CD4-positive, alpha-beta memory T cell (primary cell): ENCODE measurements around the gene NAA15. TPM values are rescaled to one million over a fixed set of nuclear protein-coding genes. Genes with fewer than 3 reads are reported as not detected.
"Not testable (repeated sequence)": the region's sequence is repeated elsewhere in the genome, so short reads cannot be mapped to it uniquely, and the experiment has no call there.

ENCODE experiments used
- CTCF ChIA-PET: fragments of 350-600 bp; sonication (Branson Sonifier 250); formaldehyde crosslinking; loops from one replicate; lab custom pipeline; 2021; ENCODE audit warnings: inconsistent platforms; ENCODE audit not compliant: partially characterized antibody; lab: Charles Lee
- POLR2A ChIA-PET: fragments of 350-600 bp; sonication (Branson Sonifier 250); formaldehyde crosslinking; loops from one replicate; lab custom pipeline; 2021; ENCODE audit not compliant: partially characterized antibody; lab: Charles Lee
- DNase-seq, 5 donors: peaks; one replicate each; pipeline versions ENCODE4 v3.0.0 to v3.0.0-alpha.2; 2020 to 2022; ENCODE audit warnings: mixed read lengths in 1 of 5
- H3K27ac ChIP-seq: one replicate; pipeline ENCODE4 v1.7.0; 2013; ENCODE audit warnings: low read depth, low read length
- H3K27me3 ChIP-seq: 2 replicates; pipeline ENCODE4 v1.7.0; 2013; ENCODE audit warnings: mild to moderate bottlenecking, low read length, moderate library complexity; ENCODE audit not compliant: insufficient read depth
- H3K36me3 ChIP-seq: 2 replicates; pipeline ENCODE4 v1.7.0; 2013; ENCODE audit warnings: mild to moderate bottlenecking, low read length, moderate library complexity; ENCODE audit not compliant: insufficient read depth
- H3K4me1 ChIP-seq: 2 replicates; pipeline ENCODE4 v1.7.0; 2013; ENCODE audit warnings: mild to moderate bottlenecking, low read length, moderate library complexity; ENCODE audit not compliant: insufficient read depth
- H3K4me3 ChIP-seq, 2 donors: one replicate each; pipeline ENCODE4 v1.7.0; 2013; ENCODE audit warnings: low read length in 2 of 2, mild to moderate bottlenecking in 1 of 2
- H3K9me3 ChIP-seq, 2 donors: one replicate each; pipeline ENCODE4 v1.7.0; 2013; ENCODE audit warnings: low read length in 2 of 2, control low read depth in 1 of 2; ENCODE audit not compliant: control insufficient read depth in 1 of 2
- H3K27ac Mint-ChIP-seq, 7 donors: one replicate each; pipeline ENCODE4 v1.8.0; 2020 to 2021; ENCODE audit warnings: mixed read lengths in 7 of 7, mild to moderate bottlenecking in 6 of 7, inconsistent platforms in 3 of 7, moderate library complexity in 3 of 7
- H3K27me3 Mint-ChIP-seq, 2 donors: one replicate each; pipeline ENCODE4 v1.8.0; 2020 to 2021; ENCODE audit warnings: mixed read lengths in 2 of 2
- H3K36me3 Mint-ChIP-seq, 2 donors: one replicate each; pipeline ENCODE4 v1.8.0; 2020 to 2021; ENCODE audit warnings: mixed read lengths in 2 of 2, inconsistent platforms in 1 of 2, mild to moderate bottlenecking in 1 of 2
- H3K4me1 Mint-ChIP-seq, 4 donors: one replicate each; pipeline ENCODE4 v1.8.0; 2020 to 2021; ENCODE audit warnings: mixed read lengths in 4 of 4, mild to moderate bottlenecking in 1 of 4
- H3K4me3 Mint-ChIP-seq, 8 donors: one replicate each; pipeline ENCODE4 v1.8.0; 2020 to 2021; ENCODE audit warnings: mixed read lengths in 8 of 8, mild to moderate bottlenecking in 7 of 8, moderate library complexity in 6 of 8, inconsistent platforms in 3 of 8
- H3K9me3 Mint-ChIP-seq, 8 donors: one replicate each; pipeline ENCODE4 v1.8.0; 2020 to 2021; ENCODE audit warnings: mixed read lengths in 8 of 8, mild to moderate bottlenecking in 5 of 8, inconsistent platforms in 3 of 8, moderate library complexity in 1 of 8
- intact Hi-C: fragments of 100-400 bp; cut with micrococcal nuclease; formaldehyde crosslinking; loops from one replicate; pipeline ENCODE4 v1.15.1; 2023
- polyA plus RNA-seq, 2 donors: library from polyadenylated mRNA; unstranded; fragments of 300-500 nt; fragmentation: Illumina TruSeq; gene quantifications; one replicate each; pipeline ENCODE4 v1.2.3, GENCODE V29; 2021
- total RNA-seq, 2 experiments: library from RNA; stranded (reverse); gene quantifications; one replicate each; pipeline ENCODE4 v1.2.3, GENCODE V29; 2021

NAA15 gene
- 10 to 100 TPM; 45.8 to 46.5 TPM for total RNA-seq
- polyA plus RNA-seq, result 10 to 100 TPM; 18.6 to 47.7 TPM

GRCh38 chr4:139301113-139301820, at the start of gene NAA15:
Gene NAA15 (plus strand): TSS chr4:139301505. CDS start chr4:139301778, 273 bp downstream.
- peak within 1 kb of the TSS; percentile 96 to 100 (median 99) for H3K4me3 Mint-ChIP-seq

GRCh38 chr4:139253046-139253445, 48.3 kb upstream of the NAA15 start:
- ChIA-PET POLR2A (interaction anchor here (1.0 kb wide), 1 partner anchor 14 kb away, joined by 6 read pairs; no protein-coding TSS in a partner anchor), CTCF (interaction anchor here (0.8 kb wide), 1 partner anchor 43 kb away, joined by 3 read pairs; no protein-coding TSS in a partner anchor)
- no peak overlapping the region for H3K4me3 ChIP-seq
- H3K27me3 ChIP-seq, result no peaks in the 10 kb centered on the region
- H3K36me3 ChIP-seq, result no peaks in the 10 kb centered on the region
- Mint-ChIP-seq H3K36me3 (no peaks in the 10 kb centered on the region), H3K27ac (no peak overlapping the region), H3K4me3 (no peak overlapping the region), H3K9me3 (no peaks in the 10 kb centered on the region), H3K4me1 (no peaks in the 10 kb centered on the region), H3K27me3 (no peaks in the 10 kb centered on the region)
- H3K4me1 ChIP-seq, result no peaks in the 10 kb centered on the region
- intact Hi-C loops, result no loop called here
- H3K9me3 ChIP-seq, result no peaks in the 10 kb centered on the region
- no peak for DNase-seq
- H3K27ac ChIP-seq, result no peak overlapping the region

More at GRCh38 chr4:139301113-139301820, at the start of gene NAA15:
- Mint-ChIP-seq H3K36me3 (peaks cover 14 to 26% of the 10 kb centered on the region in 2 donors), H3K27ac (peak within 1 kb of the TSS; percentile 94 to 100 (median 99)), H3K27me3 (no peaks in the 10 kb centered on the region), H3K4me1 (peaks cover 22 to 73% (median 43%) of the 10 kb centered on the region in 4 donors), H3K9me3 (peaks cover 0 to 2% (median 0%) of the 10 kb centered on the region in 8 donors)
- peaks cover 4% of the 10 kb centered on the region for H3K36me3 ChIP-seq
- peak; percentile 97 to 99 (median 97) for DNase-seq
- CTCF ChIA-PET, result interaction anchor here (0.8 to 4.0 kb wide), 9 partner anchors 9 to 270 kb away, joined by 3 to 25 read pairs (median 4); no protein-coding TSS in a partner anchor
- H3K4me3 ChIP-seq, result peak within 1 kb of the TSS; percentile 69 to 94
- H3K4me1 ChIP-seq, result peaks cover 56% of the 10 kb centered on the region
- intact Hi-C loops, result loop anchor here (1.0 to 5.0 kb wide), 8 partner anchors 32 to 1071 kb away; partner anchors contain the start of genes MAML3, NOCT, SCOC and SETD7
- no peaks in the 10 kb centered on the region for H3K9me3 ChIP-seq
- POLR2A ChIA-PET, result interaction anchor here (0.7 to 4.7 kb wide), 30 partner anchors 8 to 286 kb away, joined by 3 to 50 read pairs (median 5); partner anchors contain the start of genes ELF2, MGARP, NOCT and RAB33B
- no peaks in the 10 kb centered on the region for H3K27me3 ChIP-seq
- H3K27ac ChIP-seq, result peak within 1 kb of the TSS; percentile 98

- no peak overlapping the region for H3K4me3 Mint-ChIP-seq
- no peak for DNase-seq
- ChIA-PET POLR2A (interaction anchor here (1.0 kb wide), 1 partner anchor 13 kb away, joined by 6 read pairs; no protein-coding TSS in a partner anchor), CTCF (interaction anchor here (0.8 kb wide), 1 partner anchor 42 kb away, joined by 3 read pairs; no protein-coding TSS in a partner anchor)
- Histone ChIP-seq H3K27ac (no peak overlapping the region), H3K27me3 (no peaks in the 10 kb centered on the region), H3K4me1 (no peaks in the 10 kb centered on the region), H3K4me3 (no peak overlapping the region), H3K36me3 (no peaks in the 10 kb centered on the region), H3K9me3 (no peaks in the 10 kb centered on the region)
- H3K9me3 Mint-ChIP-seq, result no peaks in the 10 kb centered on the region
- H3K27me3 Mint-ChIP-seq, result no peaks in the 10 kb centered on the region
- intact Hi-C loops, result no loop called here
- no peaks in the 10 kb centered on the region for H3K4me1 Mint-ChIP-seq
- H3K36me3 Mint-ChIP-seq, result no peaks in the 10 kb centered on the region
- no peak overlapping the region for H3K27ac Mint-ChIP-seq
Observed at GRCh38 chr4:139253713-139254112, 47.6 kb upstream of the NAA15 start.

- ChIA-PET CTCF (interaction anchor here (1.3 kb wide), 2 partner anchors 9 to 11 kb away, joined by 3 read pairs; no protein-coding TSS in a partner anchor), POLR2A (interaction anchor here (1.0 kb wide), 1 partner anchor 11 kb away, joined by 4 read pairs; no protein-coding TSS in a partner anchor)
- H3K27ac Mint-ChIP-seq, result peak overlapping the region in 1 of 7 donors; percentile 0
- intact Hi-C loops, H3K27ac ChIP-seq, H3K27me3 Mint-ChIP-seq, H3K36me3 ChIP-seq, DNase-seq, H3K36me3 Mint-ChIP-seq, H3K4me1 ChIP-seq, H3K9me3 Mint-ChIP-seq, H3K9me3 ChIP-seq, H3K4me3 ChIP-seq, H3K4me1 Mint-ChIP-seq, H3K27me3 ChIP-seq, H3K4me3 Mint-ChIP-seq: not testable (repeated sequence)
Observed at GRCh38 chr4:139255581-139255980, 45.7 kb upstream of the NAA15 start.

- Histone ChIP-seq H3K27me3 (no peaks in the 10 kb centered on the region), H3K27ac (no peak overlapping the region), H3K4me1 (no peaks in the 10 kb centered on the region), H3K36me3 (no peaks in the 10 kb centered on the region), H3K4me3 (no peak overlapping the region), H3K9me3 (no peaks in the 10 kb centered on the region)
- ChIA-PET POLR2A (no interaction called here), CTCF (interaction anchor here (1.3 kb wide), 1 partner anchor 226 kb away, joined by 4 read pairs; no protein-coding TSS in a partner anchor)
- H3K27ac Mint-ChIP-seq, result no peak overlapping the region
- no peak for DNase-seq
- no peak overlapping the region for H3K4me3 Mint-ChIP-seq
- no peaks in the 10 kb centered on the region for H3K4me1 Mint-ChIP-seq
- no peaks in the 10 kb centered on the region for H3K27me3 Mint-ChIP-seq
- intact Hi-C loops, result no loop called here
- H3K9me3 Mint-ChIP-seq, result no peaks in the 10 kb centered on the region
- H3K36me3 Mint-ChIP-seq, result no peaks in the 10 kb centered on the region
Observed at GRCh38 chr4:139256349-139256748, 45.0 kb upstream of the NAA15 start.

GRCh38 chr4:139265654-139266053, 35.7 kb upstream of the NAA15 start:
- H3K27me3 Mint-ChIP-seq, result peaks cover 0 to 3% of the 10 kb centered on the region in 2 donors
- intact Hi-C loops, result loop anchor here (1.0 to 5.0 kb wide), 2 partner anchors 30 to 38 kb away; no protein-coding TSS in a partner anchor
- H3K4me1 Mint-ChIP-seq, result peaks cover 12 to 17% (median 15%) of the 10 kb centered on the region in 4 donors
- no peaks in the 10 kb centered on the region for H3K9me3 Mint-ChIP-seq
- no peaks in the 10 kb centered on the region for H3K36me3 Mint-ChIP-seq
- peak overlapping the region in 4 of 7 donors; percentile 32 to 74 (median 44) for H3K27ac Mint-ChIP-seq
- POLR2A ChIA-PET, result interaction anchor here (0.7 to 2.9 kb wide), 8 partner anchors 10 to 235 kb away, joined by 3 to 17 read pairs (median 4); partner anchors contain the start of gene NAA15
- Histone ChIP-seq H3K4me1 (peaks cover 19% of the 10 kb centered on the region), H3K27me3 (no peaks in the 10 kb centered on the region), H3K36me3 (no peaks in the 10 kb centered on the region), H3K4me3 (no peak overlapping the region), H3K27ac (no peak overlapping the region), H3K9me3 (no peaks in the 10 kb centered on the region)
- peak overlapping the region in 2 of 8 donors; percentile 44 to 87 for H3K4me3 Mint-ChIP-seq
- DNase-seq, result no peak
- CTCF ChIA-PET, result interaction anchor here (0.6 to 4.0 kb wide), 7 partner anchors 9 to 235 kb away, joined by 3 to 30 read pairs (median 4); no protein-coding TSS in a partner anchor
